ENCODE results near the gene HLA-DRB5. TPM values are rescaled to one million over a fixed set of nuclear protein-coding genes. Genes with fewer than 3 reads are reported as not detected.
"Not testable (repeated sequence)": the region's sequence is repeated elsewhere in the genome, so short reads cannot be mapped to it uniquely, and the experiment has no call there.

The HLA-DRB5 gene
- total RNA-seq, 1 experiment from 2014 or later, result not detected

GRCh38 chr6:32517654-32518445, 12.2 kb downstream of the HLA-DRB5 start:
- no peak for DNase-seq (ENCODE audit: low read depth)

- DNase-seq (ENCODE audit: low read depth), result no peak
Observed at GRCh38 chr6:32501016-32501415, 29.1 kb downstream of the HLA-DRB5 start.

GRCh38 chr6:32492351-32492750, 37.7 kb downstream of the HLA-DRB5 start:
- DNase-seq (ENCODE audit: low read depth), result no peak

- DNase-seq (ENCODE audit: low read depth), result no peak
Observed at GRCh38 chr6:32491700-32492099, 38.4 kb downstream of the HLA-DRB5 start.

GRCh38 chr6:32488083-32488482, 42.0 kb downstream of the HLA-DRB5 start:
- no peak for DNase-seq (ENCODE audit: low read depth)

GRCh38 chr6:32484614-32484998, 45.5 kb downstream of the HLA-DRB5 start:
- no peak for DNase-seq (ENCODE audit: low read depth)

- DNase-seq (ENCODE audit: low read depth), result no peak
Observed at GRCh38 chr6:32483968-32484613, 46.0 kb downstream of the HLA-DRB5 start.

- no peak for DNase-seq (ENCODE audit: low read depth)
Observed at GRCh38 chr6:32475392-32476206, 54.5 kb downstream of the HLA-DRB5 start.

- not testable (repeated sequence) for DNase-seq (ENCODE audit: low read depth)
Observed at GRCh38 chr6:32473376-32474348, 56.4 kb downstream of the HLA-DRB5 start.

- no peak for DNase-seq (ENCODE audit: low read depth)
Observed at GRCh38 chr6:32472781-32473375, 57.2 kb downstream of the HLA-DRB5 start.

- not testable (repeated sequence) for DNase-seq (ENCODE audit: low read depth)
Observed at GRCh38 chr6:32467743-32468503, 62.2 kb downstream of the HLA-DRB5 start.

Small RNAs within 50 kb of the gene (small RNA-seq; reads per million reads assigned to genes)
- not detected for gene RNU1-61P

Other genes starting within 250 kb of the HLA-DRB5 start
- gene TSBP1, start 158.4 kb downstream of the HLA-DRB5 start, total RNA-seq (2014; rRNA removed; shearing (Covaris generic)), result not detected in 2 replicates
- gene BTNL2, start 123.1 kb downstream of the HLA-DRB5 start, total RNA-seq (2014; rRNA removed; shearing (Covaris generic)), result not detected in 2 replicates
- 0.33 and 0.61 TPM in 2 replicates for gene HLA-DRA, start 90.4 kb downstream of the HLA-DRB5 start, total RNA-seq (2014; rRNA removed; shearing (Covaris generic))
- gene HLA-DRB1, start 59.6 kb upstream of the HLA-DRB5 start, total RNA-seq (2014; rRNA removed; shearing (Covaris generic)), result not detected in 2 replicates
- not detected in 2 replicates for gene HLA-DQA1, start 107.1 kb upstream of the HLA-DRB5 start, total RNA-seq (2014; rRNA removed; shearing (Covaris generic))
- not detected in 2 replicates for gene HLA-DQB1, start 136.4 kb upstream of the HLA-DRB5 start, total RNA-seq (2014; rRNA removed; shearing (Covaris generic))
- not detected in 2 replicates for gene HLA-DQA2, start 211.1 kb upstream of the HLA-DRB5 start, total RNA-seq (2014; rRNA removed; shearing (Covaris generic))
- gene HLA-DQB2, start 233.2 kb upstream of the HLA-DRB5 start, total RNA-seq (2014; rRNA removed; shearing (Covaris generic)), result not detected in 2 replicates

Measured in HT1080 (cell line).